Measurements from ENCODE around the gene CDK6. TPM values are rescaled to one million over a fixed set of nuclear protein-coding genes. Genes with fewer than 3 reads are reported as not detected.

CDK6 gene
- polyA plus RNA-seq, 1 donor (not counting 4 experiments of a cell fraction or from before 2014, with no cell fraction given), result 53.5 TPM

DNA sequence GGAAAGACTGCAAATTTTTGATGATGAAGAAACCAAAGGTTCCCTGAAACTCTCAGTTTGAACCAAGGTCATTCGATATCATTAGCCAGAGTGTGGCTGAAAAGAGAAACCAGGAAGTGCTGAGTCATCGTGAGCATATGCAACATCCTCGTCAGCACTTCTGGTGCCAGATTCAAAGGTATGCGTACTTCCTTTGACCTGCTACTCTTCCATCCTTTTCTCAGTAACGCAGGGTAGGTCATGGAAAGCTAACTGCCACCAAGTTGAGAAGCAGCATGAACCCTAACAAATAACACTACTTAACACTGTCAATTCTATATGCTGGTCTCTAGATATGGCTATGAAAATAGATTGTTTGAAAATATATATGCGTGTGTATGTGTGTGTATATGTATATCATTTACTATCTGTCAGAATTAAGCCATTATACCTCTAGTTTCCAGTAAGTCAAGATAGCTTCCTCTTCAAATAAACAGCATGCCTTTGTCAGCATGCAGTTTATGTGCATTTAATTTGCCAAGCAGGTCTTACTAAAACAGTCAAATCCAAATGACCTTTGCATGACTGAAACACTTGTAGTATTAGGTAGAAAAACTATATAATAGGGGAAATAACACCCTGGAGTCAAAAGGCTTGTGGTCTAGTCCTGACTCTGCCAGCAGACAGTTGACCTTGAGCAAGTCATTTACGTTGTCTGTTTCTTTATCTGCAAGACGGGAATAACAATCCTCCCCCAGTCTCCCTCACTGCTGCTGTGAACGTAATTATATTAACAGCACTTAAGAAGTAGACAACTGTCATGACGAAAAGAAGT is 26.4 kb downstream of the CDK6 start:
- Histone ChIP-seq H3K9me3 (ENCODE audit: control insufficient read depth, low read depth, low read length) (no peaks in the 10 kb centered on the region), H3K4me1 (ENCODE audit: control insufficient read depth, extremely low read depth, insufficient read depth, low read length) (peaks cover 39% of the 10 kb centered on the region), H3K27me3 (ENCODE audit: control insufficient read depth, extremely low read depth, insufficient read depth, low read length) (no peaks in the 10 kb centered on the region), H3K27ac (ENCODE audit: control insufficient read depth, insufficient read depth, low read length) (peak overlapping the region; percentile 74), H2AFZ (ENCODE audit: control insufficient read depth, low read length) (no peak overlapping the region), H3K4me3 (ENCODE audit: control insufficient read depth in 2 of 3, extremely low read depth in 1 of 3, insufficient read depth in 2 of 3, low read depth in 1 of 3, low read length in 3 of 3) (no peak overlapping the region), H4K20me1 (ENCODE audit: control insufficient read depth, extremely low read depth, insufficient read depth, low read length) (no peaks in the 10 kb centered on the region), H3K79me2 (ENCODE audit: control insufficient read depth, insufficient read depth, low read length) (peaks cover 92% of the 10 kb centered on the region), H3K36me3 (ENCODE audit: control insufficient read depth in 2 of 2, extremely low read depth in 1 of 2, insufficient read depth in 2 of 2, low read length in 2 of 2) (no peaks in the 10 kb centered on the region), H3K9ac (ENCODE audit: control insufficient read depth, extremely low read depth, insufficient read depth, low read length) (peak overlapping the region; percentile 38), H3K9me1 (ENCODE audit: control insufficient read depth, extremely low read depth, insufficient read depth, low read length) (no peaks in the 10 kb centered on the region), H3K4me2 (ENCODE audit: control insufficient read depth, extremely low read depth, insufficient read depth, low read depth, low read length) (peak overlapping the region; percentile 74)
- FAIRE-seq, result peak; percentile 100
- DNase-seq (ENCODE audit: low read depth, low spot score), result peak; percentile 57
- TF ChIP-seq EZH2 (IDR thresholded peaks at IDR 0.05; ENCODE audit: low read length), result no peak
- TF ChIP-seq, protein P1, sequence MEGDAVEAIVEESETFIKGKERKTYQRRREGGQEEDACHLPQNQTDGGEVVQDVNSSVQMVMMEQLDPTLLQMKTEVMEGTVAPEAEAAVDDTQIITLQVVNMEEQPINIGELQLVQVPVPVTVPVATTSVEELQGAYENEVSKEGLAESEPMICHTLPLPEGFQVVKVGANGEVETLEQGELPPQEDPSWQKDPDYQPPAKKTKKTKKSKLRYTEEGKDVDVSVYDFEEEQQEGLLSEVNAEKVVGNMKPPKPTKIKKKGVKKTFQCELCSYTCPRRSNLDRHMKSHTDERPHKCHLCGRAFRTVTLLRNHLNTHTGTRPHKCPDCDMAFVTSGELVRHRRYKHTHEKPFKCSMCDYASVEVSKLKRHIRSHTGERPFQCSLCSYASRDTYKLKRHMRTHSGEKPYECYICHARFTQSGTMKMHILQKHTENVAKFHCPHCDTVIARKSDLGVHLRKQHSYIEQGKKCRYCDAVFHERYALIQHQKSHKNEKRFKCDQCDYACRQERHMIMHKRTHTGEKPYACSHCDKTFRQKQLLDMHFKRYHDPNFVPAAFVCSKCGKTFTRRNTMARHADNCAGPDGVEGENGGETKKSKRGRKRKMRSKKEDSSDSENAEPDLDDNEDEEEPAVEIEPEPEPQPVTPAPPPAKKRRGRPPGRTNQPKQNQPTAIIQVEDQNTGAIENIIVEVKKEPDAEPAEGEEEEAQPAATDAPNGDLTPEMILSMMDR (optimal IDR thresholded peaks at IDR 0.05 in 1 of 3, IDR thresholded peaks at IDR 0.05 in 1 of 3, conservative IDR thresholded peaks at IDR 0.05 in 1 of 3; ENCODE audit: extremely low read depth in 1 of 3, insufficient read depth in 2 of 3, low read length in 3 of 3), result no peak
- dilution Hi-C loops (cut with MboI; ENCODE audit: extremely low pct_ligation_motif_present, low sequenced_read_pairs), result no loop called here

DNA sequence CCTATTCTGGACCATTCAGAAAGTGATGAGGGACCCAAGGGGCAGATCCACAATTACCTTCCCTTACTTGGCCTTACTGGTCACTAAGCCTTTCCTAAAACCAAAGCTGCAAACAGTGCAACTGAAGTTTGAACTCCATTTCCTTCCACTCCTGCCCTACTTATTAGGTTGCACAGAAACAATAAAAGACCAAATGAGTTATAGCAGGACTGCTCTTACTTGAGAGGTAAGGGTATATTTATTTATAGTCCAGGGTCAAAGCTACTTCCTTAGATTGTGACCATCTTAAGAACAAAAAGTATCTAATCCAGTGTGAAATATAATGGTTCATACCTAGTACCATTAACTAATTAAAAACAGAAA is 27.0 kb downstream of the CDK6 start:
- FAIRE-seq (peak; percentile 55), DNase-seq (ENCODE audit: low read depth, low spot score) (no peak)
- H3K9me1 ChIP-seq (ENCODE audit: control insufficient read depth, extremely low read depth, insufficient read depth, low read length), result no peaks in the 10 kb centered on the region
- H3K4me1 ChIP-seq (ENCODE audit: control insufficient read depth, extremely low read depth, insufficient read depth, low read length), result peaks cover 39% of the 10 kb centered on the region
- no peaks in the 10 kb centered on the region for H3K27me3 ChIP-seq (ENCODE audit: control insufficient read depth, extremely low read depth, insufficient read depth, low read length)
- no peaks in the 10 kb centered on the region for H4K20me1 ChIP-seq (ENCODE audit: control insufficient read depth, extremely low read depth, insufficient read depth, low read length)
- TF ChIP-seq, protein P1 (optimal IDR thresholded peaks at IDR 0.05 in 1 of 3, IDR thresholded peaks at IDR 0.05 in 1 of 3, conservative IDR thresholded peaks at IDR 0.05 in 1 of 3; ENCODE audit: extremely low read depth in 1 of 3, insufficient read depth in 2 of 3, low read length in 3 of 3), result no peak
- no peak for TF ChIP-seq EZH2 (IDR thresholded peaks at IDR 0.05; ENCODE audit: low read length)
- H3K9ac ChIP-seq (ENCODE audit: control insufficient read depth, extremely low read depth, insufficient read depth, low read length), result peak overlapping the region; percentile 38
- H3K4me2 ChIP-seq (ENCODE audit: control insufficient read depth, extremely low read depth, insufficient read depth, low read depth, low read length), result peak overlapping the region; percentile 74
- H3K9me3 ChIP-seq (ENCODE audit: control insufficient read depth, low read depth, low read length), result no peaks in the 10 kb centered on the region
- no peak overlapping the region for H3K4me3 ChIP-seq (ENCODE audit: control insufficient read depth in 2 of 3, extremely low read depth in 1 of 3, insufficient read depth in 2 of 3, low read depth in 1 of 3, low read length in 3 of 3)
- H2AFZ ChIP-seq (ENCODE audit: control insufficient read depth, low read length), result no peak overlapping the region
- H3K79me2 ChIP-seq (ENCODE audit: control insufficient read depth, insufficient read depth, low read length), result peaks cover 92% of the 10 kb centered on the region
- peak overlapping the region; percentile 74 for H3K27ac ChIP-seq (ENCODE audit: control insufficient read depth, insufficient read depth, low read length)
- H3K36me3 ChIP-seq (ENCODE audit: control insufficient read depth in 2 of 2, extremely low read depth in 1 of 2, insufficient read depth in 2 of 2, low read length in 2 of 2), result no peaks in the 10 kb centered on the region
- dilution Hi-C loops (cut with MboI; ENCODE audit: extremely low pct_ligation_motif_present, low sequenced_read_pairs), result no loop called here

All from keratinocyte (primary cell).